GM12872 (cell line): ENCODE results near the gene TMEM39B.

Experiments
- TF ChIP-seq, protein P1 (sequence below): IDR thresholded peaks from 3 replicates; pipeline ENCODE4 v1.5.1; 2011; ENCODE audit warnings: low read depth, mild to moderate bottlenecking, low read length, moderate library complexity; ENCODE audit not compliant: insufficient read depth

Gene TMEM39B

GRCh38 chr1:32072622-32073298 is at the start of gene TMEM39B:
TMEM39B (plus strand) TSS chr1:32072939; CDS start chr1:32073048, 109 bp downstream.
- TF ChIP-seq, protein P1, sequence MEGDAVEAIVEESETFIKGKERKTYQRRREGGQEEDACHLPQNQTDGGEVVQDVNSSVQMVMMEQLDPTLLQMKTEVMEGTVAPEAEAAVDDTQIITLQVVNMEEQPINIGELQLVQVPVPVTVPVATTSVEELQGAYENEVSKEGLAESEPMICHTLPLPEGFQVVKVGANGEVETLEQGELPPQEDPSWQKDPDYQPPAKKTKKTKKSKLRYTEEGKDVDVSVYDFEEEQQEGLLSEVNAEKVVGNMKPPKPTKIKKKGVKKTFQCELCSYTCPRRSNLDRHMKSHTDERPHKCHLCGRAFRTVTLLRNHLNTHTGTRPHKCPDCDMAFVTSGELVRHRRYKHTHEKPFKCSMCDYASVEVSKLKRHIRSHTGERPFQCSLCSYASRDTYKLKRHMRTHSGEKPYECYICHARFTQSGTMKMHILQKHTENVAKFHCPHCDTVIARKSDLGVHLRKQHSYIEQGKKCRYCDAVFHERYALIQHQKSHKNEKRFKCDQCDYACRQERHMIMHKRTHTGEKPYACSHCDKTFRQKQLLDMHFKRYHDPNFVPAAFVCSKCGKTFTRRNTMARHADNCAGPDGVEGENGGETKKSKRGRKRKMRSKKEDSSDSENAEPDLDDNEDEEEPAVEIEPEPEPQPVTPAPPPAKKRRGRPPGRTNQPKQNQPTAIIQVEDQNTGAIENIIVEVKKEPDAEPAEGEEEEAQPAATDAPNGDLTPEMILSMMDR = no peak

DNA sequence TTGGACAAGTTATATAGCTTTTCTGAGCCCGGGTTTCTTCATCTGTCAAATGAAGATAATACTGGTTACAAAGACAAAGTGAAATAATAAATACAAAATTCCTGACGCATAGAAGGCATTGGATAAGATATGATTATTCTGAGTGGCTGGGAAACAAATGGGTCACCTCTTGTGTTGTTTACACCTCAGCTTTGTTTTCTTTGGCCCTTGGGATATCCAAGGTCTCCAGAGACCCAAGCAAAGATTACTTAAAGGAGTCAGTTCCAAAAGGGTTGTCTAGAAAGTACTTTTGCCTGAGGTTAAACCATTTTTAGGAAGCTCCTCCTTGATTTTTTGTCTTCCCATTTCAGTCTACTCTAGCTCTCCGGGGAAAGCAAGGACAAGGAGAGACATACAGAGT is 49.4 kb upstream of the TMEM39B start:
- TF ChIP-seq, protein P1 = no peak

- TF ChIP-seq, protein P1 = no peak
Observed at GRCh38 chr1:32025515-32025914, 47.2 kb upstream of the TMEM39B start.

- TF ChIP-seq, protein P1 = no peak
Observed at GRCh38 chr1:32028746-32029145, 44.0 kb upstream of the TMEM39B start.

- TF ChIP-seq, protein P1 = no peak
Observed at GRCh38 chr1:32031578-32032274, 41.0 kb upstream of the TMEM39B start.

DNA sequence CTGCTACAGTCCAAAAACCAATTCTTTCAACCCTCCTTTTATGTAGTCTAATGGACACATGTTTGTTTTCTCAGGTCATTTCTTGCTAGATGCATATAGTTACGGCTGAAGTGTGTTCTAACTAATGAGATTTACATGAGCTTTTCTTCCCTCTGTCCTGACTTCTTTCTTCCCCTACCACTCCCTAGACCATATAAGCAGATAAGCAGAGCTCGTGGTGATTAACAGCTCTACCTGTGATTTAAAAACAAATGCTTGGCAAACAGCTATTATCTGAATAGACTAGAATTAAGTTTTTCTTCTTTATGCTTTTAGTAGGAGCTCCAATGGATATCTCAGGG is 40.5 kb upstream of the TMEM39B start:
- TF ChIP-seq, protein P1 = no peak

- TF ChIP-seq, protein P1 = no peak
Observed at GRCh38 chr1:32035119-32035518, 37.6 kb upstream of the TMEM39B start.
